ENCODE data around the gene AGRN. TPM values are rescaled to one million over a fixed set of nuclear protein-coding genes. Genes with fewer than 3 reads are reported as not detected.
A peak's percentile ranks its signal among the peaks of the same experiment; 100 is the strongest.

The AGRN gene
- total and polyA plus RNA-seq, 4 donors = 1.8 to 22.4 (median 16.9) TPM

DNA sequence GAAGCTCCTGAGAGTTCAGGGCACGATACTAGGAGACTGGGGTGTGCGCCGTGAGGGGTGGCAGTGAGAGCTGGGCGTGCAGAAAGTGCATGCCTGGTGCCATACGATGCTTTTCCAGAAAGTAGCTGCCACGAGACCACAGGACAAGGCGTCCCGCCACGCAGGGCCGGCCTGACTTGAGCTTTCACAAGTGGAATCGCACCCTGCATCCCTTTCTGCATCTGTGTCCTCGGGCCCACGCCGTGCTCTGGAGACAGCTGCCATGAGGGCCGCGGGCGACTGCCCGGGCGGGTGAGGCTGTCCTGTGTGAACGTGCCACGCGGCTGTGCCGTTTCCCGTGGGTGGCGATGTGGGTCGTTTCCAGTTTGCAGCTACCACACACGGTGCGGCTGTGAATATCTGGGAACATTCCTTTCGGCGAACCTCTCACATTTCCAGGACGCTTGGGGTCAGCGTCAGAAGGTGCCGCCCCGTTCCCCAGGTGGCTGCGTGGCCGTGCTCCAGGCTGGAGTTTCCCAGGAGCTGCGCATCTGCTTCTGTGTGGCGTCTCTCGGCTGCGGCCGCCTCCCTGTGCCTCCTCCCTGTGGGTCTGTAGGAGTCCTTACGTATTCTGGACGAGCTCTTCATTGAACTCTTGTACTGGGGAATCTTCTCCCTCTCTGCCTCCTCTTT, 37.0 kb upstream of the AGRN start:
- Histone ChIP-seq H3K9ac (ENCODE audit: low read depth in 1 of 2, low read length in 2 of 2) (no peak overlapping the region), H3K9me3 (ENCODE audit: control insufficient read depth in 4 of 4, low read length in 3 of 4) (no peaks in the 10 kb centered on the region), H3K36me3 (ENCODE audit: control insufficient read depth in 4 of 4, insufficient read depth in 3 of 4, low read depth in 1 of 4, low read length in 3 of 4) (no peaks in the 10 kb centered on the region), H3K27me3 (ENCODE audit: control insufficient read depth in 4 of 4, insufficient read depth in 4 of 4, low read length in 3 of 4) (peaks cover 0 to 6% (median 2%) of the 10 kb centered on the region in 4 donors), H3K27ac (ENCODE audit: low read depth in 1 of 2, low read length in 2 of 2) (no peak overlapping the region), H3K4me3 (ENCODE audit: low read depth in 1 of 3, low read length in 3 of 3) (no peak overlapping the region), H3K4me1 (ENCODE audit: control insufficient read depth in 4 of 4, insufficient read depth in 4 of 4, low read length in 3 of 4) (peaks cover 0 to 2% (median 0%) of the 10 kb centered on the region in 4 donors)
- TF ChIP-seq RXRA (IDR thresholded peaks at IDR 0.05) (no peak), ATF3 (IDR thresholded peaks at IDR 0.05) (no peak), HNF4A (conservative IDR thresholded peaks at IDR 0.05) (no peak), NR2F2 (IDR thresholded peaks at IDR 0.05) (no peak), TAF1 (conservative IDR thresholded peaks at IDR 0.05) (no peak)
- TF ChIP-seq, protein P1, sequence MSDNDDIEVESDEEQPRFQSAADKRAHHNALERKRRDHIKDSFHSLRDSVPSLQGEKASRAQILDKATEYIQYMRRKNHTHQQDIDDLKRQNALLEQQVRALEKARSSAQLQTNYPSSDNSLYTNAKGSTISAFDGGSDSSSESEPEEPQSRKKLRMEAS (IDR thresholded peaks at IDR 0.05) = no peak
- TF ChIP-seq, protein P2, sequence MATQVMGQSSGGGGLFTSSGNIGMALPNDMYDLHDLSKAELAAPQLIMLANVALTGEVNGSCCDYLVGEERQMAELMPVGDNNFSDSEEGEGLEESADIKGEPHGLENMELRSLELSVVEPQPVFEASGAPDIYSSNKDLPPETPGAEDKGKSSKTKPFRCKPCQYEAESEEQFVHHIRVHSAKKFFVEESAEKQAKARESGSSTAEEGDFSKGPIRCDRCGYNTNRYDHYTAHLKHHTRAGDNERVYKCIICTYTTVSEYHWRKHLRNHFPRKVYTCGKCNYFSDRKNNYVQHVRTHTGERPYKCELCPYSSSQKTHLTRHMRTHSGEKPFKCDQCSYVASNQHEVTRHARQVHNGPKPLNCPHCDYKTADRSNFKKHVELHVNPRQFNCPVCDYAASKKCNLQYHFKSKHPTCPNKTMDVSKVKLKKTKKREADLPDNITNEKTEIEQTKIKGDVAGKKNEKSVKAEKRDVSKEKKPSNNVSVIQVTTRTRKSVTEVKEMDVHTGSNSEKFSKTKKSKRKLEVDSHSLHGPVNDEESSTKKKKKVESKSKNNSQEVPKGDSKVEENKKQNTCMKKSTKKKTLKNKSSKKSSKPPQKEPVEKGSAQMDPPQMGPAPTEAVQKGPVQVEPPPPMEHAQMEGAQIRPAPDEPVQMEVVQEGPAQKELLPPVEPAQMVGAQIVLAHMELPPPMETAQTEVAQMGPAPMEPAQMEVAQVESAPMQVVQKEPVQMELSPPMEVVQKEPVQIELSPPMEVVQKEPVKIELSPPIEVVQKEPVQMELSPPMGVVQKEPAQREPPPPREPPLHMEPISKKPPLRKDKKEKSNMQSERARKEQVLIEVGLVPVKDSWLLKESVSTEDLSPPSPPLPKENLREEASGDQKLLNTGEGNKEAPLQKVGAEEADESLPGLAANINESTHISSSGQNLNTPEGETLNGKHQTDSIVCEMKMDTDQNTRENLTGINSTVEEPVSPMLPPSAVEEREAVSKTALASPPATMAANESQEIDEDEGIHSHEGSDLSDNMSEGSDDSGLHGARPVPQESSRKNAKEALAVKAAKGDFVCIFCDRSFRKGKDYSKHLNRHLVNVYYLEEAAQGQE (IDR thresholded peaks at IDR 0.05) = no peak
- no peak for DNase-seq (ENCODE audit: low spot score)
- 79% methylated on average over 43 of the region's 43 CpGs for WGBS

- Histone ChIP-seq H3K9me3 (ENCODE audit: control insufficient read depth in 4 of 4, low read length in 3 of 4) (no peaks in the 10 kb centered on the region), H3K36me3 (ENCODE audit: control insufficient read depth in 4 of 4, insufficient read depth in 3 of 4, low read depth in 1 of 4, low read length in 3 of 4) (no peaks in the 10 kb centered on the region), H3K27me3 (ENCODE audit: control insufficient read depth in 4 of 4, insufficient read depth in 4 of 4, low read length in 3 of 4) (peaks cover 0 to 6% (median 2%) of the 10 kb centered on the region in 4 donors), H3K27ac (ENCODE audit: low read depth in 1 of 2, low read length in 2 of 2) (no peak overlapping the region), H3K9ac (ENCODE audit: low read depth in 1 of 2, low read length in 2 of 2) (no peak overlapping the region), H3K4me3 (ENCODE audit: low read depth in 1 of 3, low read length in 3 of 3) (no peak overlapping the region), H3K4me1 (ENCODE audit: control insufficient read depth in 4 of 4, insufficient read depth in 4 of 4, low read length in 3 of 4) (peaks cover 0 to 2% (median 0%) of the 10 kb centered on the region in 4 donors)
- WGBS = 18% methylated on average over 29 of the region's 29 CpGs
- peak; percentile 67 for DNase-seq (ENCODE audit: low spot score)
- TF ChIP-seq RAD21 (IDR thresholded peaks at IDR 0.05) (peak; percentile 60 to 77), EGR1 (IDR thresholded peaks at IDR 0.05; ENCODE audit: low read depth in 2 of 2) (no peak), CTCF (IDR thresholded peaks at IDR 0.05; ENCODE audit: low read depth, low read length, missing input control) (peak; percentile 62)
Observed at GRCh38 chr1:983798-984475, 36.0 kb upstream of the AGRN start.
